Heart left ventricle (tissue), 16 donors: ENCODE data around the gene GLS2. TPM values are rescaled to one million over a fixed set of nuclear protein-coding genes. Genes with fewer than 3 reads are reported as not detected.
A peak's percentile ranks its signal among the peaks of the same experiment; 100 is the strongest.

ENCODE experiments used
- ATAC-seq, 4 donors: fragments of 200-7000 bp; cut with Tn5 transposase; one replicate each; pipeline ENCODE4 v1.9.1; 2020 to 2022; ENCODE audit warnings: moderate library complexity in 4 of 4, mild to moderate bottlenecking in 3 of 4, moderate number of reproducible peaks in 1 of 4
- DNase-seq, 5 donors: peaks; one replicate each; pipeline ENCODE4 v3.0.0-alpha.2; 2020
- H3K27ac ChIP-seq, 12 donors: fragments of 200-600 bp; sonication (generic) in 4 of 12; one replicate each; pipeline versions ENCODE4 v1.5.0 to v1.8.0; 2016 to 2022; ENCODE audit warnings: mild to moderate bottlenecking in 2 of 12
- H3K27me3 ChIP-seq, 9 donors: fragments of 200-600 bp; sonication (generic) in 2 of 9; one replicate each; pipeline versions ENCODE4 v1.5.1 to v1.8.0; 2016 to 2022; ENCODE audit warnings: mild to moderate bottlenecking in 3 of 9
- H3K36me3 ChIP-seq, 9 donors: fragments of 200-600 bp; sonication (generic) in 2 of 9; one replicate each; pipeline versions ENCODE4 v1.5.0 to v1.8.0; 2018 to 2022; ENCODE audit warnings: mild to moderate bottlenecking in 2 of 9
- H3K4me1 ChIP-seq, 12 donors: fragments of 200-600 bp; sonication (generic) in 4 of 12; one replicate each; pipeline versions ENCODE4 v1.5.0 to v1.8.0; 2016 to 2022; ENCODE audit warnings: mild to moderate bottlenecking in 3 of 12
- H3K4me3 ChIP-seq, 12 donors: fragments of 200-600 bp; sonication (generic) in 4 of 12; one replicate each; pipeline versions ENCODE4 v1.5.0 to v1.8.0; 2017 to 2022; ENCODE audit warnings: mild to moderate bottlenecking in 9 of 12, moderate library complexity in 4 of 12
- H3K9me3 ChIP-seq, 12 donors: fragments of 200-600 bp; sonication (generic) in 4 of 12; one replicate each; pipeline versions ENCODE4 v1.5.0 to v1.8.0; 2016 to 2022; ENCODE audit warnings: mild to moderate bottlenecking in 1 of 12
- POLR2A ChIP-seq, 2 donors: fragments of 450-650 bp; IDR thresholded peaks; one replicate each; pipeline ENCODE4 v1.6.1; 2017; ENCODE audit warnings: antibody characterized with exemption in 2 of 2, mild to moderate bottlenecking in 2 of 2, moderate library complexity in 2 of 2
- WGBS, 4 donors: extraction: QIAGEN DNeasy Blood & Tissue Kit in 2 of 4; methylation state at CpG; one replicate each; pipeline versions ENCODE4 v1.1.5 to v1.1.7; 2013 to 2018; 5-methylcytosine and 5-hydroxymethylcytosine counted together
- intact Hi-C, 10 donors: fragments of 100-400 bp; cut with DNase I; formaldehyde crosslinking; loops; one replicate each; pipeline versions ENCODE4 v1.11.1 to v1.14.2; 2022
- polyA plus RNA-seq, 2 donors: library from polyadenylated mRNA; stranded (reverse); fragments of 200-250 nt; gene quantifications; one replicate each; pipeline ENCODE4 v1.2.3, GENCODE V29; 2013
- total RNA-seq, 9 donors: library from RNA; depleted of rRNA in 2 of 9; stranded (reverse); fragments of >200 nt in 2 of 9; fragmentation: NEBNext Ultra II Directional in 3 of 9; extraction: Animal tissue kit (Norgen Biotek cat#: 25700) in 3 of 9; gene quantifications; one replicate each; pipeline versions ENCODE4 v1.1.0 to v1.2.4, GENCODE V29; 2016 to 2023
- TF ChIP-seq, protein P1 (sequence below), 12 donors: fragments of 200-600 bp; sonication (generic) in 4 of 12; IDR thresholded peaks; one replicate each; pipeline versions ENCODE4 v1.5.0 to v1.8.0; 2018 to 2022; ENCODE audit warnings: antibody characterized with exemption in 12 of 12, mild to moderate bottlenecking in 5 of 12
- donor health status: ischemic (EF 13 %, LVEDD 7.1; RV severe dilation, severe dysfunction).
- donor health status: healthy with polysubstance abuse.
- donor health status: DM: no; HTN: yes; CAD: no.
- donor health status: DM: no; HTN: no; CAD: no.
- donor health status: ischemic (EF 25% LVEDD 6.9; RV normal size, moderate dysfunction).
- donor health status: ischemic (EF 25% LVEDD 5.7; RV mildly dilated, moderate dysfunction).
- donor health status: healthy.
- donor health status: DM: yes; HTN: yes; CAD: no.
- donor health status: ischemic (EF 35%, LVEDD 5.7; RV mildly dilated, moderate dysfunction).
- donor health status: nonischemic (EF 11% LVEDD 7.7; RV severe dilation, severe dysfunction).
- donor health status: DM: yes; HTN: yes; CAD: no.
- donor health status: PGD.
- donor health status: ischemic (EF 29% LVEDD 5.4; RV normal size, mild dysfunction).
- donor health status: nonischemic (EF 23%, LVEDD 6.1; RV moderate dilation, normal function).

GLS2 gene
- total and polyA plus RNA-seq, 11 donors, result 0.28 to 1.5 (median 0.80) TPM

DNA sequence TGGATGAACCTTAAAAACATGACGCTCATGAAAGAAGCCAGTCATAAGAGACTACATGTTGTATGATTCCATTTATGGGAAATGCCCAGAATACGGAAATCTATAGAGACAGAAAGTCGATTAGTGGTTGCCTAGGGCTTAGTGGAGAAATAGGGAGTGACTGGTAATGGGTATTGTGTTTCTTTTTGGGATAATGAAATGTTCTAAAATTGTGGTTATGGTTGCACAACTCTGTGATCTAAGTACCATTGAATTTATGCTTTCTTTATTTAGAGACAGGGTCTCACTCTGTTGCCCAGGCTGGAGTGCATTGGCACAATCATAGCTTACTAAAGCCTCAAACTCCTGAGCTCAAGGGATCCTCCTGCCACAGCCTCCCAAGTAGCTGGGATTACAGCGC lies 41.7 kb upstream of the GLS2 start:
- DNase-seq, result no peak
- peaks cover 0 to 9% (median 0%) of the 10 kb centered on the region in 9 donors for H3K36me3 ChIP-seq
- intact Hi-C loops, result loop anchor here in 1 of 10 donors (5.0 kb wide), 1 partner anchor 38 kb away; no protein-coding TSS in a partner anchor
- H3K4me3 ChIP-seq, result no peak overlapping the region
- TF ChIP-seq, protein P1, sequence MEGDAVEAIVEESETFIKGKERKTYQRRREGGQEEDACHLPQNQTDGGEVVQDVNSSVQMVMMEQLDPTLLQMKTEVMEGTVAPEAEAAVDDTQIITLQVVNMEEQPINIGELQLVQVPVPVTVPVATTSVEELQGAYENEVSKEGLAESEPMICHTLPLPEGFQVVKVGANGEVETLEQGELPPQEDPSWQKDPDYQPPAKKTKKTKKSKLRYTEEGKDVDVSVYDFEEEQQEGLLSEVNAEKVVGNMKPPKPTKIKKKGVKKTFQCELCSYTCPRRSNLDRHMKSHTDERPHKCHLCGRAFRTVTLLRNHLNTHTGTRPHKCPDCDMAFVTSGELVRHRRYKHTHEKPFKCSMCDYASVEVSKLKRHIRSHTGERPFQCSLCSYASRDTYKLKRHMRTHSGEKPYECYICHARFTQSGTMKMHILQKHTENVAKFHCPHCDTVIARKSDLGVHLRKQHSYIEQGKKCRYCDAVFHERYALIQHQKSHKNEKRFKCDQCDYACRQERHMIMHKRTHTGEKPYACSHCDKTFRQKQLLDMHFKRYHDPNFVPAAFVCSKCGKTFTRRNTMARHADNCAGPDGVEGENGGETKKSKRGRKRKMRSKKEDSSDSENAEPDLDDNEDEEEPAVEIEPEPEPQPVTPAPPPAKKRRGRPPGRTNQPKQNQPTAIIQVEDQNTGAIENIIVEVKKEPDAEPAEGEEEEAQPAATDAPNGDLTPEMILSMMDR (IDR thresholded peaks at IDR 0.05), result no peak
- TF ChIP-seq POLR2A (IDR thresholded peaks at IDR 0.05), result no peak
- peaks cover 0 to 58% (median 32%) of the 10 kb centered on the region in 12 donors for H3K4me1 ChIP-seq
- H3K27me3 ChIP-seq, result no peaks in the 10 kb centered on the region
- 85 to 94% (median 88%) methylated on average over 4 of the region's 4 CpGs for WGBS, 4 donors
- peak overlapping the region in 1 of 12 donors; percentile 15 for H3K27ac ChIP-seq
- no peaks in the 10 kb centered on the region for H3K9me3 ChIP-seq
- ATAC-seq, result no peak

DNA sequence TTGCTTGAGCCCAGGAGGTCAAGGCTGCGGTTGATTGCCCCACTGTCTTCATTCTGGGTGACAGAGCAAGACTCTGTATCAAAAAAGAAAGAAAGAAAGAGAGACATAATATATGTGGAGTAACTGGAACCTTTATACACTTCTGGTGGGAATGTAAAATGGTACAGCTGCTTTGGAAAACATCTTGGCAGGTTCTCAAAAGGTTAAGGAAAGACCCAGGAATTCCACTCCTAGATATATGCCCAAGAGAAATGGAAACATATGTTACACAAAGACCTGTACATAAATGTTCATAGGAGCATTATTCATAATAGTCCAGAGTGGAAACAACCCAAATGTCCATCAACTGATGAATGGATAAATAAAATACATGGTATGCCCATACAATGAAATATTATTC lies 40.9 kb upstream of the GLS2 start:
- Histone ChIP-seq H3K27ac (no peak overlapping the region), H3K27me3 (no peaks in the 10 kb centered on the region), H3K9me3 (no peaks in the 10 kb centered on the region), H3K4me1 (peaks cover 0 to 66% (median 40%) of the 10 kb centered on the region in 12 donors), H3K4me3 (no peak overlapping the region), H3K36me3 (peaks cover 0 to 9% (median 0%) of the 10 kb centered on the region in 9 donors)
- no peak for DNase-seq
- TF ChIP-seq, protein P1 (IDR thresholded peaks at IDR 0.05), result no peak
- intact Hi-C loops, result loop anchor here in 1 of 10 donors (5.0 kb wide), 1 partner anchor 38 kb away; no protein-coding TSS in a partner anchor
- no peak for ATAC-seq
- 65 to 93% (median 84%) methylated on average over 1 of the region's 1 CpG for WGBS, 4 donors

DNA sequence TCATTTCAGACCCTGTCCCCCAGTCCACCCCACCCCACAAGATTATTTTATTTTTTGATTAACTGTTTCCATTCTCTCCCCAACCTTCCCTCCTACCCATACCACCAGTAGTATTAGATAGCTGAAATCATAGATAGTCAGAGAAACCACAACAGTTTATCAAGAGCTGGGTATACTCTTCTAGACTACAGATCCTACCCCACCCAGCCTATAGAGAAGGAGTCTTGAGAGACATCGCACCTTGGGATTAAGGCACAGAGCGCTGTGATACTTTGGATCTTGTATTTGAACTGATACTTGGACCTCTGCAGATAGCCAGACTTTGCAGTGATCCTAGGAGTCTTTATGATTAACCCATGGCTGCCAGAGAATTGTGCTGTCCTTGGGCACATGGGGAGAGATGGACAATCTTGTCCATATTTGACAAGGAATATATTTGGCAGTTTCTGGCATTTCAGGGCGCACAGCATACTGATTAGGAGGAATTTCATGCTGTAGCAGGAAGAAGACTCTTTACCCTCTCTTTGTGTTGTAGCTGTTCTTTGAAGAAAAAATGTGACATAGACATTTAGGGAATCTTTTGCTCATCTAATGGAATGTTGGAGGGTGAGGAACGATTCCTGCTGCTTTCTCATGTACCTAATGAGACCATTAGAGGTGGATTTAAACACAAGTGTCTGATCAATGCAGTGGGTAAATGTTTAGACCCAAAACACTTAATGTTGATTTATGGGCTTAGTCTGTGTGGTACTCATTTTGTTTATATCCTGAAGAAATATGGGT lies 34.6 kb upstream of the GLS2 start:
- 10 to 19% (median 14%) methylated on average over 4 of the region's 4 CpGs for WGBS, 4 donors
- Histone ChIP-seq H3K36me3 (peaks cover 0 to 6% (median 0%) of the 10 kb centered on the region in 9 donors), H3K27ac (peak overlapping the region; percentile 85 to 97 (median 92)), H3K4me1 (peaks cover 0 to 80% (median 49%) of the 10 kb centered on the region in 12 donors), H3K4me3 (peak overlapping the region; percentile 31 to 83 (median 67)), H3K27me3 (no peaks in the 10 kb centered on the region), H3K9me3 (no peaks in the 10 kb centered on the region)
- TF ChIP-seq, protein P1 (IDR thresholded peaks at IDR 0.05), result no peak
- intact Hi-C loops, result loop anchor here in 6 of 10 donors (2.0 to 5.0 kb wide), 4 partner anchors 42 to 115 kb away; partner anchors contain the start of gene BAZ2A (in 2 of the 6)
- ATAC-seq (peak in 1 of 4 donors; percentile 1), DNase-seq (no peak)
